Dendritic cell treated with granulocyte-macrophage colony-stimulating factor and Interleukin-4, amounts not matched to agents 40 ng/mL and 50 ng/mL, for 4 days (primary cell): ENCODE data around the gene ZDHHC8.

ENCODE experiments used
- H3K27ac Mint-ChIP-seq: one replicate; pipeline ENCODE4 v1.8.0; 2022; ENCODE audit warnings: mild to moderate bottlenecking, mixed read lengths
- H3K27me3 Mint-ChIP-seq: one replicate; pipeline ENCODE4 v1.8.0; 2022; ENCODE audit warnings: mild to moderate bottlenecking, mixed read lengths
- H3K36me3 Mint-ChIP-seq: one replicate; pipeline ENCODE4 v1.8.0; 2022; ENCODE audit warnings: low read depth, mixed read lengths
- H3K4me1 Mint-ChIP-seq: one replicate; pipeline ENCODE4 v1.8.0; 2022; ENCODE audit warnings: low read depth, mixed read lengths
- H3K4me3 Mint-ChIP-seq: one replicate; pipeline ENCODE4 v1.8.0; 2022; ENCODE audit warnings: mild to moderate bottlenecking, moderate library complexity, mixed read lengths
- H3K9me3 Mint-ChIP-seq: one replicate; pipeline ENCODE4 v1.8.0; 2022; ENCODE audit warnings: mixed read lengths
- intact Hi-C: fragments of 100-400 bp; cut with micrococcal nuclease; formaldehyde crosslinking; loops from one replicate; pipeline ENCODE4 v1.15.0; 2022

The ZDHHC8 gene

GRCh38 chr22:20091690-20092476 is 39.7 kb upstream of the ZDHHC8 start:
- peaks cover 11% of the 10 kb centered on the region for H3K4me1 Mint-ChIP-seq
- no peak overlapping the region for H3K27ac Mint-ChIP-seq
- H3K36me3 Mint-ChIP-seq, result peaks cover 100% of the 10 kb centered on the region
- intact Hi-C loops, result no loop called here
- H3K9me3 Mint-ChIP-seq, result no peaks in the 10 kb centered on the region
- H3K4me3 Mint-ChIP-seq, result no peak overlapping the region
- no peaks in the 10 kb centered on the region for H3K27me3 Mint-ChIP-seq

- Mint-ChIP-seq H3K36me3 (peaks cover 100% of the 10 kb centered on the region), H3K4me1 (peaks cover 11% of the 10 kb centered on the region), H3K27ac (no peak overlapping the region), H3K27me3 (no peaks in the 10 kb centered on the region), H3K9me3 (no peaks in the 10 kb centered on the region), H3K4me3 (no peak overlapping the region)
- intact Hi-C loops, result no loop called here
These were observed 39.1 kb upstream of the ZDHHC8 start for GRCh38 chr22:20092477-20092854.

- H3K4me3 Mint-ChIP-seq, result no peak overlapping the region
- H3K27me3 Mint-ChIP-seq, result no peaks in the 10 kb centered on the region
- peaks cover 100% of the 10 kb centered on the region for H3K36me3 Mint-ChIP-seq
- peaks cover 11% of the 10 kb centered on the region for H3K4me1 Mint-ChIP-seq
- H3K27ac Mint-ChIP-seq, result no peak overlapping the region
- no peaks in the 10 kb centered on the region for H3K9me3 Mint-ChIP-seq
- intact Hi-C loops, result no loop called here
These were observed 38.0 kb upstream of the ZDHHC8 start for GRCh38 chr22:20093418-20094196.

GRCh38 chr22:20094197-20094807 is 37.3 kb upstream of the ZDHHC8 start:
- Mint-ChIP-seq H3K9me3 (no peaks in the 10 kb centered on the region), H3K27me3 (no peaks in the 10 kb centered on the region), H3K36me3 (peaks cover 100% of the 10 kb centered on the region), H3K4me1 (peaks cover 11% of the 10 kb centered on the region), H3K27ac (no peak overlapping the region), H3K4me3 (no peak overlapping the region)
- intact Hi-C loops, result no loop called here

GRCh38 chr22:20095521-20095920 is 36.1 kb upstream of the ZDHHC8 start:
- intact Hi-C loops, result no loop called here
- H3K36me3 Mint-ChIP-seq, result peaks cover 100% of the 10 kb centered on the region
- H3K27ac Mint-ChIP-seq, result no peak overlapping the region
- H3K4me3 Mint-ChIP-seq, result no peak overlapping the region
- H3K27me3 Mint-ChIP-seq, result no peaks in the 10 kb centered on the region
- H3K9me3 Mint-ChIP-seq, result no peaks in the 10 kb centered on the region
- H3K4me1 Mint-ChIP-seq, result peaks cover 4% of the 10 kb centered on the region

- Mint-ChIP-seq H3K27me3 (no peaks in the 10 kb centered on the region), H3K36me3 (peaks cover 100% of the 10 kb centered on the region), H3K4me1 (peaks cover 4% of the 10 kb centered on the region), H3K9me3 (no peaks in the 10 kb centered on the region), H3K27ac (no peak overlapping the region), H3K4me3 (no peak overlapping the region)
- intact Hi-C loops, result no loop called here
These were observed 34.8 kb upstream of the ZDHHC8 start for GRCh38 chr22:20096574-20097420.

- Mint-ChIP-seq H3K9me3 (no peaks in the 10 kb centered on the region), H3K36me3 (peaks cover 100% of the 10 kb centered on the region), H3K4me3 (no peak overlapping the region), H3K27ac (no peak overlapping the region), H3K27me3 (no peaks in the 10 kb centered on the region), H3K4me1 (peaks cover 5% of the 10 kb centered on the region)
- intact Hi-C loops, result no loop called here
These were observed 32.4 kb upstream of the ZDHHC8 start for GRCh38 chr22:20099099-20099711.

- no peak overlapping the region for H3K27ac Mint-ChIP-seq
- no peaks in the 10 kb centered on the region for H3K9me3 Mint-ChIP-seq
- no peaks in the 10 kb centered on the region for H3K27me3 Mint-ChIP-seq
- H3K36me3 Mint-ChIP-seq, result peaks cover 100% of the 10 kb centered on the region
- intact Hi-C loops, result no loop called here
- peaks cover 5% of the 10 kb centered on the region for H3K4me1 Mint-ChIP-seq
- H3K4me3 Mint-ChIP-seq, result no peak overlapping the region
These were observed 30.0 kb upstream of the ZDHHC8 start for GRCh38 chr22:20101638-20102037.

- H3K9me3 Mint-ChIP-seq, result no peaks in the 10 kb centered on the region
- no peak overlapping the region for H3K27ac Mint-ChIP-seq
- H3K27me3 Mint-ChIP-seq, result no peaks in the 10 kb centered on the region
- H3K4me3 Mint-ChIP-seq, result no peak overlapping the region
- peaks cover 100% of the 10 kb centered on the region for H3K36me3 Mint-ChIP-seq
- peaks cover 5% of the 10 kb centered on the region for H3K4me1 Mint-ChIP-seq
- intact Hi-C loops, result no loop called here
These were observed 29.3 kb upstream of the ZDHHC8 start for GRCh38 chr22:20102203-20102780.

- H3K27me3 Mint-ChIP-seq, result no peaks in the 10 kb centered on the region
- H3K4me1 Mint-ChIP-seq, result peaks cover 5% of the 10 kb centered on the region
- no peak overlapping the region for H3K27ac Mint-ChIP-seq
- intact Hi-C loops, result no loop called here
- H3K9me3 Mint-ChIP-seq, result no peaks in the 10 kb centered on the region
- peaks cover 100% of the 10 kb centered on the region for H3K36me3 Mint-ChIP-seq
- H3K4me3 Mint-ChIP-seq, result no peak overlapping the region
These were observed 26.0 kb upstream of the ZDHHC8 start for GRCh38 chr22:20105456-20106204.

GRCh38 chr22:20106205-20106848 is 25.3 kb upstream of the ZDHHC8 start:
- H3K36me3 Mint-ChIP-seq, result peaks cover 100% of the 10 kb centered on the region
- H3K27me3 Mint-ChIP-seq, result no peaks in the 10 kb centered on the region
- no peak overlapping the region for H3K27ac Mint-ChIP-seq
- H3K4me3 Mint-ChIP-seq, result no peak overlapping the region
- peaks cover 5% of the 10 kb centered on the region for H3K4me1 Mint-ChIP-seq
- no peaks in the 10 kb centered on the region for H3K9me3 Mint-ChIP-seq
- intact Hi-C loops, result no loop called here

- peaks cover under 1% of the 10 kb centered on the region for H3K4me1 Mint-ChIP-seq
- peaks cover 100% of the 10 kb centered on the region for H3K36me3 Mint-ChIP-seq
These were observed 24.8 kb upstream of the ZDHHC8 start for GRCh38 chr22:20106849-20107237.

More at GRCh38 chr22:20106849-20107237, 24.8 kb upstream of the ZDHHC8 start:
- no peaks in the 10 kb centered on the region for H3K9me3 Mint-ChIP-seq
- H3K27ac Mint-ChIP-seq, result no peak overlapping the region
- H3K4me3 Mint-ChIP-seq, result no peak overlapping the region
- no peaks in the 10 kb centered on the region for H3K27me3 Mint-ChIP-seq
- intact Hi-C loops, result no loop called here
